Measurements from ENCODE around the gene CD160.
A peak's percentile ranks its signal among the peaks of the same experiment; 100 is the strongest.

CD160 gene

GRCh38 chr1:145690587-145691558 is 28.4 kb upstream of the CD160 start:
- TF ChIP-seq CTCF (IDR thresholded peaks at IDR 0.05; ENCODE audit: low read depth, low read length, missing control alignments), result no peak
- peak; percentile 22 for DNase-seq (ENCODE audit: low read depth)
- no peak overlapping the region for H3K4me3 ChIP-seq (ENCODE audit: low read depth, low read length)

- H3K4me3 ChIP-seq (ENCODE audit: low read depth, low read length), result no peak overlapping the region
- DNase-seq (ENCODE audit: low read depth), result no peak
- TF ChIP-seq CTCF (IDR thresholded peaks at IDR 0.05; ENCODE audit: low read depth, low read length, missing control alignments), result no peak
These were observed 26.4 kb upstream of the CD160 start for GRCh38 chr1:145692785-145693443.

GRCh38 chr1:145695821-145696629 is 23.3 kb upstream of the CD160 start:
- TF ChIP-seq CTCF (IDR thresholded peaks at IDR 0.05; ENCODE audit: low read depth, low read length, missing control alignments), result no peak
- no peak overlapping the region for H3K4me3 ChIP-seq (ENCODE audit: low read depth, low read length)
- no peak for DNase-seq (ENCODE audit: low read depth)

GRCh38 chr1:145696630-145696960 is 22.7 kb upstream of the CD160 start:
- DNase-seq (ENCODE audit: low read depth), result no peak
- no peak for TF ChIP-seq CTCF (IDR thresholded peaks at IDR 0.05; ENCODE audit: low read depth, low read length, missing control alignments)
- H3K4me3 ChIP-seq (ENCODE audit: low read depth, low read length), result no peak overlapping the region

- no peak for TF ChIP-seq CTCF (IDR thresholded peaks at IDR 0.05; ENCODE audit: low read depth, low read length, missing control alignments)
- no peak overlapping the region for H3K4me3 ChIP-seq (ENCODE audit: low read depth, low read length)
- DNase-seq (ENCODE audit: low read depth), result no peak
These were observed 17.9 kb upstream of the CD160 start for GRCh38 chr1:145701306-145701862.

GRCh38 chr1:145702052-145702451 is 17.2 kb upstream of the CD160 start:
- no peak for DNase-seq (ENCODE audit: low read depth)
- no peak overlapping the region for H3K4me3 ChIP-seq (ENCODE audit: low read depth, low read length)
- TF ChIP-seq CTCF (IDR thresholded peaks at IDR 0.05; ENCODE audit: low read depth, low read length, missing control alignments), result no peak

All from GM12864 (cell line).